Iris pigment epithelial cell (primary cell): ENCODE measurements around the gene APOBEC3B.
"Not testable (repeated sequence)": the region's sequence is repeated elsewhere in the genome, so short reads cannot be mapped to it uniquely, and the experiment has no call there.

Experiments
- DNase-seq: peaks from one replicate; pipeline ENCODE4 v3.0.0-alpha.2; 2011; ENCODE audit warnings: low read depth

The APOBEC3B gene

GRCh38 chr22:39031434-39032295, 49.5 kb downstream of the APOBEC3B start:
- not testable (repeated sequence) for DNase-seq

GRCh38 chr22:39037071-39037470, 54.9 kb downstream of the APOBEC3B start:
- not testable (repeated sequence) for DNase-seq

GRCh38 chr22:39039306-39040126, 57.4 kb downstream of the APOBEC3B start:
- no peak for DNase-seq

GRCh38 chr22:39040155-39040537, 58.0 kb downstream of the APOBEC3B start:
- DNase-seq = not testable (repeated sequence)

GRCh38 chr22:39040538-39041296, 58.6 kb downstream of the APOBEC3B start, which contains the start of gene APOBEC3F:
TSS of gene APOBEC3F (plus strand) at chr22:39040864. CDS start at chr22:39040961, 97 bp downstream.
- DNase-seq = peak; percentile 46

- DNase-seq = no peak
These were observed 59.8 kb downstream of the APOBEC3B start for GRCh38 chr22:39041908-39042307.
